Measurements from ENCODE around the gene VNN1. TPM values are rescaled to one million over a fixed set of nuclear protein-coding genes. Genes with fewer than 3 reads are reported as not detected.

VNN1 gene
- total RNA-seq, 3 donors from 2014 or later: 0.98 to 8.6 (median 2.6) TPM

DNA sequence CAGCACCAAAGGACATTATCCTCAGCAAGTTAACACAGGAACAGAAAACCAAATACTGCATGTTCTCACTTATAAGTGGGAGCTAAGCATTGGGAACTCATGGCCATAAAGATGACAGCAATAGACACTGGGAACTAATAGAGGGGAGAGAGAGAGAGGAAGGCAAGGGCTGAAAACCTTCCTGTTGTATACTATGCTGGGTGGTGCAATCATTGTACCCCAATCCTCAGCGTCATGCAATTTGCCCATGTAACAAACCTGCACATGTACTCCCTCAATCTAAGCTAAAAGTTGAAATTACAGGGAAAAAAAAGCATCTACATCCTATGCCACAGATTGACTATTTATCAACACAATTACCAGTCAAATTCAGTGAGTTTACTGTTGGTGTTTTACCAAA is 20.0 kb upstream of the VNN1 start:
- Histone ChIP-seq H3K27ac (no peak overlapping the region), H3K27me3 (no peaks in the 10 kb centered on the region), H3K4me3 (no peak overlapping the region), H3K4me1 (no peaks in the 10 kb centered on the region), H3K9me3 (no peaks in the 10 kb centered on the region), H3K36me3 (no peaks in the 10 kb centered on the region)
- intact Hi-C loops (cut with DNase I; ENCODE audit: low total_unique reads): no loop called here
- no peak for DNase-seq (ENCODE audit: low spot score in 2 of 2)
- no peak for TF ChIP-seq POLR2A (IDR thresholded peaks at IDR 0.05)
- no peak for TF ChIP-seq CTCF (IDR thresholded peaks at IDR 0.05)
- no peak for TF ChIP-seq POLR2AphosphoS5 (IDR thresholded peaks at IDR 0.05)

- H3K36me3 ChIP-seq: no peaks in the 10 kb centered on the region
- intact Hi-C loops (cut with DNase I; ENCODE audit: low total_unique reads): no loop called here
- H3K27ac ChIP-seq: no peak overlapping the region
- no peak for DNase-seq (ENCODE audit: low spot score in 2 of 2)
- TF ChIP-seq POLR2A (IDR thresholded peaks at IDR 0.05) (no peak), POLR2AphosphoS5 (IDR thresholded peaks at IDR 0.05) (no peak), CTCF (IDR thresholded peaks at IDR 0.05) (no peak)
- no peak overlapping the region for H3K4me3 ChIP-seq
- no peaks in the 10 kb centered on the region for H3K4me1 ChIP-seq
- H3K27me3 ChIP-seq: no peaks in the 10 kb centered on the region
- H3K9me3 ChIP-seq: no peaks in the 10 kb centered on the region
These were observed 19.4 kb upstream of the VNN1 start for GRCh38 chr6:132733283-132733682.

GRCh38 chr6:132731086-132731485 is 17.2 kb upstream of the VNN1 start:
- no peak overlapping the region for H3K4me3 ChIP-seq
- no peaks in the 10 kb centered on the region for H3K4me1 ChIP-seq
- no peak overlapping the region for H3K27ac ChIP-seq
- no peak for DNase-seq (ENCODE audit: low spot score in 2 of 2)
- TF ChIP-seq CTCF (IDR thresholded peaks at IDR 0.05) (no peak), POLR2AphosphoS5 (IDR thresholded peaks at IDR 0.05) (no peak)
- intact Hi-C loops (cut with DNase I; ENCODE audit: low total_unique reads): no loop called here
- H3K27me3 ChIP-seq: no peaks in the 10 kb centered on the region
- no peaks in the 10 kb centered on the region for H3K36me3 ChIP-seq
- H3K9me3 ChIP-seq: no peaks in the 10 kb centered on the region

DNA sequence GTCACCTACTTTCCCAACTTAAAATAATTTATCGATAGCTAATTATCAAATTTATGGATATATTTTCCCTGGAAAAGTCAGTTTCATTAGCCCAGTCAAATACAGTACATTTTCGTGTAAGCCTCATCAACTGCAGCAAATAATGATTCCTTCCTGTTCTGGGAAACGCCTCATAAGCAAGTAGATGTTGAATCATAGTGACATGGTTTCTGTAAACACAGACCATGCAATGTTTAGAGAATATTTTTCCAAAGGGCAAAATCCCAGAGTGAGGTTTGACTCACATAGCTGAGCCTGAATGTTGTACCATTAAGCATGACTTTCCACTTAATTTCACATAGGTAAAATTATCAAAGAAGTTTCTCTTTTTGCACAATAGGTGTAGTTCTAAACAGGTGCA is 16.7 kb upstream of the VNN1 start:
- Histone ChIP-seq H3K36me3 (no peaks in the 10 kb centered on the region), H3K27me3 (no peaks in the 10 kb centered on the region), H3K4me3 (no peak overlapping the region), H3K4me1 (no peaks in the 10 kb centered on the region), H3K9me3 (no peaks in the 10 kb centered on the region), H3K27ac (no peak overlapping the region)
- TF ChIP-seq POLR2AphosphoS5 (IDR thresholded peaks at IDR 0.05) (no peak), CTCF (IDR thresholded peaks at IDR 0.05) (no peak)
- intact Hi-C loops (cut with DNase I; ENCODE audit: low total_unique reads): no loop called here
- no peak for DNase-seq (ENCODE audit: low spot score in 2 of 2)

DNA sequence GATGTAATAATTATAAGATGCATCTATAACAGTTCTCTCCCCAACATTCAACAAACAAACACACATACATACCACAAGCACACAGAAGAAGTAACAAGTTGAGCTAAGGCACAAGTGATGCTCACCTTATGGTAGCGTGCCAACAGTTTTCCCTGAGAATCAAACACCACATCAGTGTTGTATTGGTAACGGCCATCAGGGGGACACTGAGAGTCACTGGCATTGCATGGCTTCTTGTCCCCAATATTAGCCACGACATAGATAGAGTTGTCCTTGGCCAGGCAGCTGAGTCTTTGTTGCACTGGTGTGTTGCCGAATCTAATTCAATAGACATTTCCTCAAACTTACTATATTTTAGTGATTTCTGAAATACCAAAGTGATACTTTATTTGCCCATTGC is 14.8 kb upstream of the VNN1 start:
- no peak overlapping the region for H3K4me3 ChIP-seq
- TF ChIP-seq CTCF (IDR thresholded peaks at IDR 0.05): no peak
- TF ChIP-seq POLR2AphosphoS5 (IDR thresholded peaks at IDR 0.05): no peak
- no peak for TF ChIP-seq POLR2A (IDR thresholded peaks at IDR 0.05)
- no peaks in the 10 kb centered on the region for H3K27me3 ChIP-seq
- no peak overlapping the region for H3K27ac ChIP-seq
- H3K4me1 ChIP-seq: no peaks in the 10 kb centered on the region
- no peak for DNase-seq (ENCODE audit: low spot score in 2 of 2)
- no peaks in the 10 kb centered on the region for H3K9me3 ChIP-seq
- no peaks in the 10 kb centered on the region for H3K36me3 ChIP-seq
- intact Hi-C loops (cut with DNase I; ENCODE audit: low total_unique reads): no loop called here

Measured in breast epithelium (tissue), 4 donors.